Gastrocnemius medialis (tissue), 4 donors: ENCODE measurements around the gene TBX20. TPM values are rescaled to one million over a fixed set of nuclear protein-coding genes. Genes with fewer than 3 reads are reported as not detected.

Experiments used
- ATAC-seq, 2 donors: fragments of 150-250 bp; one replicate each; pipeline ENCODE4 v1.9.1; 2016
- DNase-seq, 2 donors: peaks; one replicate each; pipeline ENCODE4 v3.0.0-alpha.2; 2019
- H3K27ac ChIP-seq, 4 donors: fragments of 200-600 bp; sonication (generic); 1 replicate in 1 of 4; 2 replicates in 3 of 4; pipeline ENCODE4 v1.5.1; 2016 to 2018; ENCODE audit warnings: mild to moderate bottlenecking in 2 of 4, moderate library complexity in 1 of 4
- H3K27me3 ChIP-seq, 3 donors: fragments of 200-600 bp; sonication (generic) in 2 of 3; 1 replicate in 1 of 3; 2 replicates in 2 of 3; pipeline versions ENCODE4 v1.5.1 to v1.6.0; 2016 to 2019; ENCODE audit warnings: mild to moderate bottlenecking in 1 of 3, moderate library complexity in 1 of 3
- H3K36me3 ChIP-seq, 2 donors: fragments of 200-600 bp; sonication (generic) in 1 of 2; one replicate each; pipeline ENCODE4 v1.5.1; 2017 to 2018
- H3K4me1 ChIP-seq, 2 donors: fragments of 200-600 bp; sonication (generic) in 1 of 2; one replicate each; pipeline ENCODE4 v1.5.1; 2016 to 2017; ENCODE audit warnings: mild to moderate bottlenecking in 2 of 2
- H3K4me3 ChIP-seq, 4 donors: fragments of 200-600 bp; sonication (generic) in 3 of 4; 1 replicate in 1 of 4; 2 replicates in 3 of 4; pipeline ENCODE4 v1.5.1; 2016 to 2019; ENCODE audit warnings: mild to moderate bottlenecking in 2 of 4
- H3K9me3 ChIP-seq, 3 donors: fragments of 200-600 bp; sonication (generic) in 2 of 3; 1 replicate in 1 of 3; 2 replicates in 2 of 3; pipeline ENCODE4 v1.5.1; 2016 to 2019
- CTCF ChIP-seq, 5 experiments: fragments of 450-650 bp in 3 of 5; fragments of 200-600 bp in 2 of 5; sonication (generic) in 2 of 5; IDR thresholded peaks in 4 of 5; conservative IDR thresholded peaks in 1 of 5; 1 replicate in 4 of 5; 2 replicates in 1 of 5; pipeline ENCODE4 v1.5.1; 2016 to 2019; ENCODE audit warnings: antibody characterized with exemption in 5 of 5, mild to moderate bottlenecking in 3 of 5, moderate library complexity in 3 of 5
- POLR2A ChIP-seq, 2 donors: fragments of 450-650 bp; IDR thresholded peaks; one replicate each; pipeline ENCODE4 v1.6.1; 2017; ENCODE audit warnings: antibody characterized with exemption in 2 of 2, mild to moderate bottlenecking in 2 of 2, moderate library complexity in 2 of 2
- in situ Hi-C, 4 donors: fragments of 200-750 bp; cut with MboI; loops; one replicate each; pipeline versions ENCODE4 v1.15.0 to v1.8.0; 2017; ENCODE audit warnings: low sequenced_read_pairs in 4 of 4
- intact Hi-C: fragments of 100-400 bp; cut with DNase I; formaldehyde crosslinking; loops from one replicate; pipeline ENCODE4 v1.15.1; 2023; ENCODE audit warnings: low total_unique reads
- total RNA-seq, 4 donors: library from RNA; depleted of rRNA; stranded (reverse); fragments of >200 nt; gene quantifications; one replicate each; pipeline versions ENCODE4 v1.1.0 to v1.2.3, GENCODE V29; 2016

Gene TBX20
- total RNA-seq, 4 donors from 2014 or later = not detected

GRCh38 chr7:35267411-35267810 lies 13.5 kb upstream of the TBX20 start:
- ATAC-seq (no peak), DNase-seq (no peak)
- TF ChIP-seq POLR2A (IDR thresholded peaks at IDR 0.05) (no peak), CTCF (IDR thresholded peaks at IDR 0.05 in 4 of 5, conservative IDR thresholded peaks at IDR 0.05 in 1 of 5) (no peak)
- H3K4me1 ChIP-seq = no peaks in the 10 kb centered on the region
- H3K27ac ChIP-seq = no peak overlapping the region
- H3K27me3 ChIP-seq = peaks cover 19 to 27% (median 22%) of the 10 kb centered on the region in 3 donors
- in situ Hi-C loops (no loop called here), intact Hi-C loops (no loop called here)
- H3K4me3 ChIP-seq = no peak overlapping the region
- no peaks in the 10 kb centered on the region for H3K36me3 ChIP-seq
- no peaks in the 10 kb centered on the region for H3K9me3 ChIP-seq

GRCh38 chr7:35263396-35263795 lies 9.5 kb upstream of the TBX20 start:
- Histone ChIP-seq H3K4me1 (no peaks in the 10 kb centered on the region), H3K4me3 (no peak overlapping the region), H3K9me3 (no peaks in the 10 kb centered on the region), H3K36me3 (no peaks in the 10 kb centered on the region), H3K27me3 (peaks cover 57 to 61% (median 60%) of the 10 kb centered on the region in 3 donors), H3K27ac (no peak overlapping the region)
- intact Hi-C loops (no loop called here), in situ Hi-C loops (no loop called here)
- TF ChIP-seq POLR2A (IDR thresholded peaks at IDR 0.05) (no peak), CTCF (IDR thresholded peaks at IDR 0.05 in 4 of 5, conservative IDR thresholded peaks at IDR 0.05 in 1 of 5) (no peak)
- no peak for DNase-seq
- no peak for ATAC-seq

GRCh38 chr7:35261476-35262285 lies 7.8 kb upstream of the TBX20 start:
- intact Hi-C loops = no loop called here
- no peak overlapping the region for H3K27ac ChIP-seq
- ATAC-seq = no peak
- no peak for DNase-seq
- H3K4me3 ChIP-seq = no peak overlapping the region
- H3K4me1 ChIP-seq = no peaks in the 10 kb centered on the region
- TF ChIP-seq CTCF (IDR thresholded peaks at IDR 0.05 in 4 of 5, conservative IDR thresholded peaks at IDR 0.05 in 1 of 5) = no peak
- TF ChIP-seq POLR2A (IDR thresholded peaks at IDR 0.05) = no peak
- H3K9me3 ChIP-seq = no peaks in the 10 kb centered on the region
- no peaks in the 10 kb centered on the region for H3K36me3 ChIP-seq
- in situ Hi-C loops = no loop called here
- peaks cover 74 to 78% (median 74%) of the 10 kb centered on the region in 3 donors for H3K27me3 ChIP-seq

- Histone ChIP-seq H3K27ac (no peak overlapping the region), H3K27me3 (peaks cover 80 to 84% (median 80%) of the 10 kb centered on the region in 3 donors), H3K9me3 (no peaks in the 10 kb centered on the region), H3K4me1 (no peaks in the 10 kb centered on the region), H3K36me3 (no peaks in the 10 kb centered on the region), H3K4me3 (no peak overlapping the region)
- intact Hi-C loops (no loop called here), in situ Hi-C loops (no loop called here)
- ATAC-seq (no peak), DNase-seq (no peak)
- TF ChIP-seq POLR2A (IDR thresholded peaks at IDR 0.05) = no peak
Observed at GRCh38 chr7:35261041-35261440, 7.1 kb upstream of the TBX20 start.

- intact Hi-C loops = no loop called here
- ATAC-seq (no peak), DNase-seq (no peak)
- no peak overlapping the region for H3K27ac ChIP-seq
- TF ChIP-seq POLR2A (IDR thresholded peaks at IDR 0.05) (no peak), CTCF (IDR thresholded peaks at IDR 0.05 in 4 of 5, conservative IDR thresholded peaks at IDR 0.05 in 1 of 5) (no peak)
- no peaks in the 10 kb centered on the region for H3K9me3 ChIP-seq
- in situ Hi-C loops = no loop called here
- H3K36me3 ChIP-seq = no peaks in the 10 kb centered on the region
- no peaks in the 10 kb centered on the region for H3K4me1 ChIP-seq
- peaks cover 85 to 92% (median 88%) of the 10 kb centered on the region in 3 donors for H3K27me3 ChIP-seq
- no peak overlapping the region for H3K4me3 ChIP-seq
Observed at GRCh38 chr7:35260246-35260645, 6.3 kb upstream of the TBX20 start.
